BLaER1 (cell line): ENCODE data around the gene MTHFD1L.

Experiments used
- H3K27ac ChIP-seq: shearing (Covaris generic); formaldehyde crosslinking; 2 replicates; pipeline ENCODE4 v1.8.1; 2022
- H3K27me3 ChIP-seq: shearing (Covaris generic); formaldehyde crosslinking; 2 replicates; pipeline ENCODE4 v1.8.1; 2022
- H3K36me3 ChIP-seq: shearing (Covaris generic); formaldehyde crosslinking; 2 replicates; pipeline ENCODE4 v1.8.1; 2022
- H3K4me1 ChIP-seq: shearing (Covaris generic); formaldehyde crosslinking; 2 replicates; pipeline ENCODE4 v1.8.1; 2022
- H3K4me2 ChIP-seq: shearing (Covaris generic); formaldehyde crosslinking; 2 replicates; pipeline ENCODE4 v1.8.1; 2022
- H3K4me3 ChIP-seq: shearing (Covaris generic); formaldehyde crosslinking; 2 replicates; pipeline ENCODE4 v1.8.1; 2022
- H3K9ac ChIP-seq: shearing (Covaris generic); formaldehyde crosslinking; 2 replicates; pipeline ENCODE4 v1.8.1; 2022
- H3K9me3 ChIP-seq: shearing (Covaris generic); formaldehyde crosslinking; 2 replicates; pipeline ENCODE4 v1.8.1; 2022
- H4K20me1 ChIP-seq: shearing (Covaris generic); formaldehyde crosslinking; 2 replicates; pipeline ENCODE4 v1.8.1; 2022
- Cebpa-rat ChIP-seq: shearing (Covaris generic); IDR thresholded peaks from 2 replicates; pipeline ENCODE4 v1.8.1; 2022

Gene MTHFD1L

DNA sequence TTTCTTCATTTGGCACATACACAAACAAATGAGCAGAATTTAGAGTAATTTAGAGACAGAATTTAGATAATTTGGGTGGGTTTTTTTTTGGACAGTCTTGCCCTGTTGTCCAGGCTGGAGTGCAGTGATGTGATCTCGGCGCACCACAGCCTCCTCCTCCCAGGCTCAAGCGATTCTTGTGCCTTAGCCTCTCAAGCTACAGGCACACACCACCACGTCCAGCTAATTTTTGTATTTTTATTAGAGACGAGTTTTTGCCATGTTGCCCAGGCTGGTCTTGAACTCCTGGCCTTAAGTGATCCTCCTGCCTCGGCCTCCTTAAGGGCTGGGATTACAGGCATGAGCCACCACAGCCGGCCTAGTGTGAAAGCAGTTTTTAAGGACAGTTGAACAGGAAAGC is 127.8 kb downstream of the MTHFD1L start:
- Histone ChIP-seq H3K27me3 (no peaks in the 10 kb centered on the region), H3K9ac (no peak overlapping the region), H3K27ac (no peak overlapping the region), H3K9me3 (0 out of 2 replicates have a peak, but pooled peaks cover 4% of the 10 kb centered on the region), H4K20me1 (no peaks in the 10 kb centered on the region), H3K4me1 (no peaks in the 10 kb centered on the region), H3K4me2 (no peak overlapping the region), H3K4me3 (no peak overlapping the region), H3K36me3 (peaks cover 68% of the 10 kb centered on the region)
- TF ChIP-seq Cebpa-rat: no peak

DNA sequence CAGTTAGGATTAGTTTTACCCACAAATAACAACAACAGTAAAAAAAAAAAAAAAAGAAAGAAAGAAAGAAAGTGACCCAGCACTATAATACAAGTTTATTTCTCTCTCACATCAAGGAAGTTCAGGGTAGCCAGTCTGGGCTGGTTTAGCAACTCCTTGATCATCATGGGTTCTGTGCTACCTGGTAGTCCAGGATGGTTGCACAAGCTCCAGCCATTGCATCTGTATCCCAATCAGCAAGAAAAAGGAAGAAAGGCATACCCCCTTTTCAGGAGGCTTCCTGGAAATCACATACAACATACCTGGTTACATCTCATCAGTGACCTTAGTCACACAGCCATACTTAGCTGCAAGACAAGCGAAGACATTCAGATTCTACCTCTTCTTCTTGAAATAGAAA is 128.5 kb downstream of the MTHFD1L start:
- TF ChIP-seq Cebpa-rat: no peak
- Histone ChIP-seq H3K27me3 (no peaks in the 10 kb centered on the region), H3K4me3 (no peak overlapping the region), H3K27ac (no peak overlapping the region), H3K9me3 (0 out of 2 replicates have a peak, but pooled peaks cover 4% of the 10 kb centered on the region), H3K4me1 (no peaks in the 10 kb centered on the region), H3K4me2 (no peak overlapping the region), H3K36me3 (peaks cover 68% of the 10 kb centered on the region), H4K20me1 (no peaks in the 10 kb centered on the region), H3K9ac (no peak overlapping the region)

DNA sequence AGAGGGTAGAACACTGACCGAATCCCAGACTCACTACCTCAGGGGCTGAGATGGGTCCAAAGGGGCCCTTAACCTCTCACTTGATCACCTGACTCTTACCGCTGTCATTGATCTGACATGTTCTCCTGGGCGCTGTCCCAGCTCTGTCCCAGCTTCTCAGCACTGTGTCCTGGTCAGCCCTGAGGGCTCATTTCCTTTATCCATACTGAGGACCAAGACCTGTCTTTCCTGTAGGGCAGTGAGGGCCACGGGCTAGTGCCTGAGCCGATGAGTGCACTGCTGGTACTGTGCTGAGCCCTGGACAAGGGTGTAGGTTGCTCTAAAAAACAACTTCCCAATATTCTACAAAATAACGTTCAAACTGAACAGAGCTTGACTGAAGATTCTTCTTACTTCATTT is 131.5 kb downstream of the MTHFD1L start:
- Histone ChIP-seq H3K9ac (no peak overlapping the region), H4K20me1 (no peaks in the 10 kb centered on the region), H3K4me2 (no peak overlapping the region), H3K27me3 (no peaks in the 10 kb centered on the region), H3K4me3 (no peak overlapping the region), H3K4me1 (no peaks in the 10 kb centered on the region), H3K9me3 (0 out of 2 replicates have a peak, but pooled peaks cover 4% of the 10 kb centered on the region), H3K27ac (no peak overlapping the region), H3K36me3 (peaks cover 54% of the 10 kb centered on the region)
- no peak for TF ChIP-seq Cebpa-rat

DNA sequence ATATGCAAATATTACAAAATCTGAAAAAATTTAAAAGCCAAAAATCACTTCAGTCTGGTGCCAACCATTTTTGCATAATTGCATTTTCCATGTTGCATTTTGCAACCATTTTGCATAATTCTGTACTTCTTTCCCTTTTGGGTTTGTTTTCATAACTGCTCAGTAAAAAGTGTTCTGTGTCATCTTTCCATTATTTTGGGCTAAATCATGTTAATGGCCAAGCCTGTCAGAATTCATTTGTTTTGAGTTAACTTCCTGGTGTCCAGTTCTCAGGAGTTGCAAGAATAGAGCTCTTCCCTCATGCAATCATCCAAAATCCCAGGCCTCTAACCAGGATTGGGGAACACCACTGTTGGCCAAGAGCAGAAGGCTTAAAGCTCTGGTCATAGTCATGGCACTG is 133.6 kb downstream of the MTHFD1L start:
- Histone ChIP-seq H3K9me3 (0 out of 2 replicates have a peak, but pooled peaks cover under 1% of the 10 kb centered on the region), H3K27me3 (no peaks in the 10 kb centered on the region), H3K4me3 (no peak overlapping the region), H4K20me1 (no peaks in the 10 kb centered on the region), H3K9ac (no peak overlapping the region), H3K27ac (no peak overlapping the region), H3K36me3 (peaks cover 49% of the 10 kb centered on the region), H3K4me1 (no peaks in the 10 kb centered on the region), H3K4me2 (no peak overlapping the region)
- no peak for TF ChIP-seq Cebpa-rat

DNA sequence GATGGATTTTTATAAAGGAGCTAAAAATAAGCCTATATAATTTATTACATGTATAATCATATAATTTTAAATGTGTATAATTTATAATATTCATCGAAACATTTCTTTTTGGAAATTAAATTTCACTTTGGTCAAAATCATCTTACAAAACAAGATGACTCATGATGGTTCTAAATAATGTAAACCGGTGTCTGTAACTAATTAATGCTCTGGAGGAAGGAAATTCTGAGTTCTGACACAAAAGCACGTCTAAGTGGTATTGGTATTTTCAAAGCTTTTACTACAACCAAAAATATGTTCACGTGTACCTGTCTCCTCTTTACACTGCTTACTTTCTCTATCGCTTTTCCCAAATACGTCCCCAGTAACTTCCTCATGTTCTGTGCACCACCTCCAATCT is 134.1 kb downstream of the MTHFD1L start:
- Histone ChIP-seq H3K9me3 (no peaks in the 10 kb centered on the region), H3K4me2 (no peak overlapping the region), H3K36me3 (peaks cover 44% of the 10 kb centered on the region), H3K9ac (no peak overlapping the region), H3K4me1 (no peaks in the 10 kb centered on the region), H3K4me3 (no peak overlapping the region), H3K27me3 (no peaks in the 10 kb centered on the region), H4K20me1 (no peaks in the 10 kb centered on the region), H3K27ac (no peak overlapping the region)
- TF ChIP-seq Cebpa-rat: no peak

DNA sequence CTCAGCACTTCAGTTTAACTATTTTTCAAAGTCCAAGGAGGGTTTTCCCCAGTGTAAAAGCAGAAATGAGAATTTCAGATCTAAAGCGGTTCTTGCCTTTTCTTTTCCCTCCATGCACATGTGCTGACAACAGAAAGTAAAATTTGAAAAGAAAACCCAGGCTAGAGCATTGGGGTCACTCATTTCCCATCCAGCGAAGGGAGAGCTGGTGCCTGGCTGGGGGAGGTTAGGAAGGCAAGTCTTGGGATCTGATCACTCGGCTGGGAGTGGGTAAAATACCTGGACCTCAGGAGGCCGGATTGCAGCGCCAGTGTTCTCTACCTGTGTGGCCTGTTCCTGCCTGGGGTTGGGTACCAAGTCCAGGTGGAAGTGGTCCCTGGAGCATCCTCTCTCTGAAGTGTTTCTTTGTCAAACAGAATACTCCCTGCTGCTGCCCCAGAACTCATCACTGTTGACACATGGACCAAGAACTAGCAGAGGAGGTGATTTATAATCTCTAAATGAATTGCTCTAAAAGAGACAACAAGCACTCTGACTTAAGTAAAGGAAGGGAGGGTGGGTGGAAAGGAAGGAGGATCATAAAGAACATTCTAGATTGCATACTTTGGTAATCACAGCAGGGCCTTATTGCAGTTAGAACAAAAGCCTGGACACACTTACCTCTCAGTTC is 136.0 kb downstream of the MTHFD1L start:
- H3K9ac ChIP-seq: no peak overlapping the region
- H3K27me3 ChIP-seq: no peaks in the 10 kb centered on the region
- H3K4me3 ChIP-seq: no peak overlapping the region
- H4K20me1 ChIP-seq: no peaks in the 10 kb centered on the region
- H3K9me3 ChIP-seq: no peaks in the 10 kb centered on the region
- no peak for TF ChIP-seq Cebpa-rat
- H3K4me2 ChIP-seq: no peak overlapping the region
- H3K36me3 ChIP-seq: peaks cover 27% of the 10 kb centered on the region
- peaks cover 4% of the 10 kb centered on the region; the same call in 1 of the 2 replicates for H3K4me1 ChIP-seq
- no peak overlapping the region for H3K27ac ChIP-seq

DNA sequence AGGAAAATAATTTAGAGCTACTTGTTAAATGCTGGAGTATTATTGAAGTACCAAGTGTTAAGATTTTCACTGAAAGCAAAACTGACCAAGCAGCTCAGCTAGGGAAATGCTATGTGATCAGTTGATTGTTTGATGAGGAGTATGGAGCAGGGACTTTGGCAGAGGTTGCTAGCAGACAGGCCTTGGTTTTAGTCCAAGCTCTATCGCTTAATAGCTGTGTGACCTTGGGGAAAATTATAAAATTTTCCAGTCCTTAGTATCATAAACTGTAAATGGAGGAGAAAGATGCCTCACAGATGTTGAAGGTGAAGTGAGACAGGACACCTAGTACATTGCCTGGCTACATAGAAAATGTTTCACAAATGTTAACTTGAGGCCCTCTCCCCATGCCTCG is 136.6 kb downstream of the MTHFD1L start:
- peaks cover 5% of the 10 kb centered on the region; the same call in 1 of the 2 replicates for H3K4me1 ChIP-seq
- no peak overlapping the region for H3K4me3 ChIP-seq
- no peak overlapping the region for H3K27ac ChIP-seq
- H3K9ac ChIP-seq: no peak overlapping the region
- peaks cover 25% of the 10 kb centered on the region for H3K36me3 ChIP-seq
- H3K4me2 ChIP-seq: no peak overlapping the region
- no peak for TF ChIP-seq Cebpa-rat
- no peaks in the 10 kb centered on the region for H4K20me1 ChIP-seq
- H3K9me3 ChIP-seq: no peaks in the 10 kb centered on the region
- no peaks in the 10 kb centered on the region for H3K27me3 ChIP-seq

DNA sequence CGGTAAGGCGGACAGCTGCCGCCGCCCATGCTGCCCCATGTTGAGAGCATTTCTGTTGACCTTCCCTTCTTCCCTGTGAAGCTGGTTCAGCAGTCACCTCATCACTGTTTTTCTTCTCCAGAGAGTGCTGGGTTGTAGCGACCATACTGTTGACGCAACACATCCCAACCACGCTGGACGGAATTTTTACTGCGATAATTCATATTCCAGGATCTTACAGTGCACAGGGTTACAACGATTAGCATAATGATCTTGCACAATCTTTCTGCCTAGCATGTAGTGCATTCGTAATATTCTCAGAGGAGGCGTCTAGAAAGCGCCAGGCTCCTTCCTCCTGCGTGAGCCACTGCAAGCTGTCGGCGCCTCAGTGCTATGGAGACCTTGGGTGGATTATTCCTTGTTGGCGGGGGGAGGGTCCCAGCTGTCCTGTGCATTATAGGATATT is 137.0 kb downstream of the MTHFD1L start:
- TF ChIP-seq Cebpa-rat: no peak; the same call in 1 of the 2 replicates
- no peak overlapping the region for H3K4me2 ChIP-seq
- no peak overlapping the region for H3K27ac ChIP-seq
- H3K36me3 ChIP-seq: peaks cover 20% of the 10 kb centered on the region
- H3K4me3 ChIP-seq: no peak overlapping the region
- no peaks in the 10 kb centered on the region for H3K27me3 ChIP-seq
- no peak overlapping the region for H3K9ac ChIP-seq
- no peaks in the 10 kb centered on the region for H4K20me1 ChIP-seq
- H3K4me1 ChIP-seq: peaks cover 5% of the 10 kb centered on the region; the same call in 1 of the 2 replicates
- H3K9me3 ChIP-seq: no peaks in the 10 kb centered on the region

DNA sequence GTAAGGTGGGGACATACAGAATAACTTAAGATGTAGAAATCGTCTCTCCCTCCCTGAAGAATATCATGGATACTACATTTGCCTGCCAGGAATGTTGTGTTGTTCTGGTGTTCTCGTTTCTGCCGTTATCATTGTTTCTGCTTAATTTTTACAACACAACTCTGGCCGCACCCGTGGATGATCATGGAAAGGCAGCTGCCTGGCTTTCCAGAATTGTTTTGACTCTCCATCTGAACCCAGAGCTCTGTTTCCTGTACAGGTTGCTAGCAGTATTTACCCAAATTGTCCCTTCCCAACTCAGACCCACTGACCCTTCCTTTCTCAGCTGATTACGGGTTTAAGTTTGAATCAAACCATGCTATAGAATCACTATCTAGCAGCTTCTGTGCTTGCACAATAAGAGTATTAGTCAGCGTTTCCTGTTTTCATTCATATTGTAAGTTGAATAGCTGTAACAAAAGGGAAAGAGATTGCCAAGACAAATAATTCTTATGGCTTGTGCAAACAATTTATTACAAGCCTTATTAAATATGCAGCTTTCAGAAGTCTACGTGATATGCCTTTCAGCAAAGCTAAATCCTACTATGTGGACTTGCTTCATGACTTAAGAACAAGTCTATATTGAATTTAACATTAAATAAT is 139.0 kb downstream of the MTHFD1L start:
- no peak overlapping the region for H3K4me3 ChIP-seq
- H3K4me2 ChIP-seq: no peak overlapping the region
- H3K27me3 ChIP-seq: no peaks in the 10 kb centered on the region
- H3K36me3 ChIP-seq: peaks cover 20% of the 10 kb centered on the region
- H3K9me3 ChIP-seq: no peaks in the 10 kb centered on the region
- no peak overlapping the region for H3K27ac ChIP-seq
- H3K4me1 ChIP-seq: peaks cover 5% of the 10 kb centered on the region; the same call in 1 of the 2 replicates
- no peaks in the 10 kb centered on the region for H4K20me1 ChIP-seq
- H3K9ac ChIP-seq: no peak overlapping the region
- TF ChIP-seq Cebpa-rat: no peak

DNA sequence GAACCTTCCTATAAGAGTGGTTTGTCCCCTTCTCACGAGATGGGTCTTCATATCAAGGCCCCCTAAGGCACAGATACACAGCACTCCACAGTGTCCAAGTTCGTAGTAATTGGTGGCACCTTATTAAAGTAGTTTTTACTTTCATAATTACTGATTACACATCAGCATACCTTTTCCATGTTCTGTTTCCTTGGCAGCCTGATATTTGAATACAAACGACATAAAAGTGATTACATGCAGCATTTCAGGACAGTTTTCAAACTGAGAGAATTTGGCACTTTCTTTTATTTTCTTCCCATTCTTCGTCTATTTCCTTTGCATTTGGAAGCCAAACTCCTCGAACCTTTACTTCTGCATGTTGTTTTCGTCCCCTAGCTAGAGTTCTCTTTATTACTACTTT is 139.7 kb downstream of the MTHFD1L start:
- H3K27ac ChIP-seq: no peak overlapping the region
- no peaks in the 10 kb centered on the region for H4K20me1 ChIP-seq
- TF ChIP-seq Cebpa-rat: no peak
- no peak overlapping the region for H3K4me2 ChIP-seq
- H3K4me1 ChIP-seq: peaks cover 5% of the 10 kb centered on the region; the same call in 1 of the 2 replicates
- peaks cover 24% of the 10 kb centered on the region for H3K36me3 ChIP-seq
- H3K4me3 ChIP-seq: no peak overlapping the region
- no peaks in the 10 kb centered on the region for H3K9me3 ChIP-seq
- no peaks in the 10 kb centered on the region for H3K27me3 ChIP-seq
- no peak overlapping the region for H3K9ac ChIP-seq
